HG03103 (cell line): ENCODE data around the gene DHRS7B.
"Not testable (repeated sequence)": the region's sequence is repeated elsewhere in the genome, so short reads cannot be mapped to it uniquely, and the experiment has no call there.

Experiments
- ATAC-seq: cut with Tn5 transposase; IDR thresholded peaks from one replicate; pipeline ENCODE4 v1.9.1; 2021; ENCODE audit warnings: low read depth; ENCODE audit not compliant: unreplicated experiment

The DHRS7B gene

GRCh38 chr17:21107067-21107650 lies 19.6 kb upstream of the DHRS7B start:
- not testable (repeated sequence) for ATAC-seq

GRCh38 chr17:21108651-21109050 lies 18.1 kb upstream of the DHRS7B start:
- no peak for ATAC-seq

GRCh38 chr17:21113049-21113690 lies 13.6 kb upstream of the DHRS7B start:
- ATAC-seq: no peak

- ATAC-seq: no peak
Measured at GRCh38 chr17:21113716-21114115, 13.0 kb upstream of the DHRS7B start.

GRCh38 chr17:21114791-21115190 lies 12.0 kb upstream of the DHRS7B start:
- ATAC-seq: not testable (repeated sequence)

- no peak for ATAC-seq
Measured at GRCh38 chr17:21119247-21119918, 7.4 kb upstream of the DHRS7B start.

- no peak for ATAC-seq
Measured at GRCh38 chr17:21119919-21120249, 6.9 kb upstream of the DHRS7B start.

GRCh38 chr17:21124086-21124485 lies 2.7 kb upstream of the DHRS7B start:
- no peak for ATAC-seq

GRCh38 chr17:21124517-21124916 lies 2.2 kb upstream of the DHRS7B start:
- not testable (repeated sequence) for ATAC-seq

- ATAC-seq: no peak
Measured at GRCh38 chr17:21125862-21126261, 902 bp upstream of the DHRS7B start.

- no peak for ATAC-seq
Measured at GRCh38 chr17:21127509-21128077, 829 bp downstream of the DHRS7B start.

GRCh38 chr17:21129023-21129681 lies 2.4 kb downstream of the DHRS7B start:
- ATAC-seq: no peak

- no peak for ATAC-seq
Measured at GRCh38 chr17:21131137-21131536, 4.4 kb downstream of the DHRS7B start.

- ATAC-seq: no peak
Measured at GRCh38 chr17:21132428-21132827, 5.7 kb downstream of the DHRS7B start.

- no peak for ATAC-seq
Measured at GRCh38 chr17:21134559-21134958, 7.8 kb downstream of the DHRS7B start.

GRCh38 chr17:21140911-21141310 lies 14.1 kb downstream of the DHRS7B start:
- ATAC-seq: no peak

GRCh38 chr17:21141331-21141730 lies 14.6 kb downstream of the DHRS7B start:
- ATAC-seq: no peak

- ATAC-seq: not testable (repeated sequence)
Measured at GRCh38 chr17:21142065-21142464, 15.3 kb downstream of the DHRS7B start.

- ATAC-seq: no peak
Measured at GRCh38 chr17:21143695-21144094, 16.9 kb downstream of the DHRS7B start.

- ATAC-seq: not testable (repeated sequence)
Measured at GRCh38 chr17:21144299-21144698, 17.5 kb downstream of the DHRS7B start.

GRCh38 chr17:21146362-21147015 lies 19.7 kb downstream of the DHRS7B start:
- ATAC-seq: no peak
